Measurements from ENCODE around the gene MYO1E.

- no peak for TF ChIP-seq CTCF (IDR thresholded peaks at IDR 0.05)
- no peak for TF ChIP-seq ZNF423 (CRISPR knock-in tag; IDR thresholded peaks at IDR 0.05)
Observed at GRCh38 chr15:59194639-59195325, 177.9 kb downstream of the MYO1E start.
